ENCODE results near the gene C1orf174.

DNA sequence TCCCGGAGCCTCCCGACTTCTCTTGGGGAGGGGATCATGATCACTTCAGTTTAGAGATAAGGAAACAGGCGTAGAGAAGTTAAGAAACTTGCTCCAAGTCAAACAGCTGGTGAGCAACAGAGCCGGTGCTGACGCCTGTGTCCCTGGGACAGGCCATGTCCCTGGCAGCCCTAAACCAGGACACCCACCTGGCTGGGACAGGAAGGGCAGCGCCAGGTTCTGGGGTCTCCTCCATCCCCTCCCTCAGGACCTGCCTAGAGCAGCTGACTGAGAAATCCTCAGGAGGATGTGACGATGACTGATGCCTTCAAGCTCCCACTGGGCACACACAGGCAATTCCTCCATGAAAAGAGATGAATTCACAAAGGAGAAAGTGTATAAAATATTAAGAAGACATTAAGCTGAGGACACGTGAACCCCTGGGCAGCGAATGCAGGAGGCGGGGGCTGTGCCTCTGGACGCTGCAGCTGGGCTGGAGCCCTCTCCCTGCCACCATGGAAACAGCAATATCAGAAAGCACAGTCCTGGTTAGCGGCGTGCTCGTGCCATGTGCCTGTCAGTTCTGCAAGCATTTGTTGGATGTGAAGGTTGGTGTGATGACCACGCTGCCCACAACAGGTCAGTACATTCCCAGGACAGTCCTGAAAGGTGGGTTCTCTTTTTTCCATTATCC, 40.1 kb upstream of the C1orf174 start:
- TF ChIP-seq POLR2AphosphoS5 (IDR thresholded peaks at IDR 0.05) (no peak), EZH2 (IDR thresholded peaks at IDR 0.05; ENCODE audit: borderline replicate concordance, insufficient read depth, low read length, poor library complexity, severe bottlenecking) (no peak), RAD21 (conservative IDR thresholded peaks at IDR 0.05) (no peak), MXI1 (conservative IDR thresholded peaks at IDR 0.05; ENCODE audit: poor library complexity, severe bottlenecking) (no peak)
- TF ChIP-seq, protein P1, sequence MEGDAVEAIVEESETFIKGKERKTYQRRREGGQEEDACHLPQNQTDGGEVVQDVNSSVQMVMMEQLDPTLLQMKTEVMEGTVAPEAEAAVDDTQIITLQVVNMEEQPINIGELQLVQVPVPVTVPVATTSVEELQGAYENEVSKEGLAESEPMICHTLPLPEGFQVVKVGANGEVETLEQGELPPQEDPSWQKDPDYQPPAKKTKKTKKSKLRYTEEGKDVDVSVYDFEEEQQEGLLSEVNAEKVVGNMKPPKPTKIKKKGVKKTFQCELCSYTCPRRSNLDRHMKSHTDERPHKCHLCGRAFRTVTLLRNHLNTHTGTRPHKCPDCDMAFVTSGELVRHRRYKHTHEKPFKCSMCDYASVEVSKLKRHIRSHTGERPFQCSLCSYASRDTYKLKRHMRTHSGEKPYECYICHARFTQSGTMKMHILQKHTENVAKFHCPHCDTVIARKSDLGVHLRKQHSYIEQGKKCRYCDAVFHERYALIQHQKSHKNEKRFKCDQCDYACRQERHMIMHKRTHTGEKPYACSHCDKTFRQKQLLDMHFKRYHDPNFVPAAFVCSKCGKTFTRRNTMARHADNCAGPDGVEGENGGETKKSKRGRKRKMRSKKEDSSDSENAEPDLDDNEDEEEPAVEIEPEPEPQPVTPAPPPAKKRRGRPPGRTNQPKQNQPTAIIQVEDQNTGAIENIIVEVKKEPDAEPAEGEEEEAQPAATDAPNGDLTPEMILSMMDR (IDR thresholded peaks at IDR 0.05; ENCODE audit: poor library complexity, severe bottlenecking): no peak

Data from neural cell (in vitro differentiated cells).